ENCODE data around the gene MORN1.

- TF ChIP-seq, protein P1, sequence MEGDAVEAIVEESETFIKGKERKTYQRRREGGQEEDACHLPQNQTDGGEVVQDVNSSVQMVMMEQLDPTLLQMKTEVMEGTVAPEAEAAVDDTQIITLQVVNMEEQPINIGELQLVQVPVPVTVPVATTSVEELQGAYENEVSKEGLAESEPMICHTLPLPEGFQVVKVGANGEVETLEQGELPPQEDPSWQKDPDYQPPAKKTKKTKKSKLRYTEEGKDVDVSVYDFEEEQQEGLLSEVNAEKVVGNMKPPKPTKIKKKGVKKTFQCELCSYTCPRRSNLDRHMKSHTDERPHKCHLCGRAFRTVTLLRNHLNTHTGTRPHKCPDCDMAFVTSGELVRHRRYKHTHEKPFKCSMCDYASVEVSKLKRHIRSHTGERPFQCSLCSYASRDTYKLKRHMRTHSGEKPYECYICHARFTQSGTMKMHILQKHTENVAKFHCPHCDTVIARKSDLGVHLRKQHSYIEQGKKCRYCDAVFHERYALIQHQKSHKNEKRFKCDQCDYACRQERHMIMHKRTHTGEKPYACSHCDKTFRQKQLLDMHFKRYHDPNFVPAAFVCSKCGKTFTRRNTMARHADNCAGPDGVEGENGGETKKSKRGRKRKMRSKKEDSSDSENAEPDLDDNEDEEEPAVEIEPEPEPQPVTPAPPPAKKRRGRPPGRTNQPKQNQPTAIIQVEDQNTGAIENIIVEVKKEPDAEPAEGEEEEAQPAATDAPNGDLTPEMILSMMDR (IDR thresholded peaks at IDR 0.05; ENCODE audit: poor library complexity): no peak
- TF ChIP-seq EZH2 (IDR thresholded peaks at IDR 0.05; ENCODE audit: borderline replicate concordance): no peak
Observed at GRCh38 chr1:2412395-2412772, 21.0 kb upstream of the MORN1 start, which contains the start of gene PEX10.

All from hepatocyte (in vitro differentiated cells).